Heart right ventricle (tissue), 16 donors: Measurements from ENCODE around the gene LYZL2. TPM values are rescaled to one million over a fixed set of nuclear protein-coding genes. Genes with fewer than 3 reads are reported as not detected.
"Not testable (repeated sequence)": the region's sequence is repeated elsewhere in the genome, so short reads cannot be mapped to it uniquely, and the experiment has no call there.

Experiments used
- ATAC-seq, 8 donors: fragments of 200-7000 bp; cut with Tn5 transposase; one replicate each; pipeline ENCODE4 v1.9.1; 2020; ENCODE audit warnings: mild to moderate bottlenecking in 8 of 8, moderate library complexity in 8 of 8, moderate number of reproducible peaks in 1 of 8
- DNase-seq, 2 donors: peaks; one replicate each; pipeline ENCODE4 v3.0.0-alpha.2; 2020
- H3K27ac ChIP-seq, 10 donors: fragments of 200-600 bp; sonication (generic) in 2 of 10; one replicate each; pipeline versions ENCODE4 v1.5.0 to v1.8.0; 2020 to 2022; ENCODE audit warnings: mild to moderate bottlenecking in 3 of 10
- H3K27me3 ChIP-seq, 7 donors: fragments of 200-600 bp; one replicate each; pipeline ENCODE4 v1.8.0; 2021 to 2022; ENCODE audit warnings: mild to moderate bottlenecking in 2 of 7
- H3K36me3 ChIP-seq, 9 donors: fragments of 200-600 bp; sonication (generic) in 1 of 9; one replicate each; pipeline versions ENCODE4 v1.5.0 to v1.8.0; 2020 to 2022; ENCODE audit warnings: mild to moderate bottlenecking in 2 of 9
- H3K4me1 ChIP-seq, 9 donors: fragments of 200-600 bp; sonication (generic) in 1 of 9; one replicate each; pipeline versions ENCODE4 v1.5.0 to v1.8.0; 2020 to 2022; ENCODE audit warnings: mild to moderate bottlenecking in 4 of 9
- H3K4me3 ChIP-seq, 10 donors: fragments of 200-600 bp; sonication (generic) in 2 of 10; one replicate each; pipeline versions ENCODE4 v1.5.0 to v1.8.0; 2020 to 2022; ENCODE audit warnings: mild to moderate bottlenecking in 7 of 10, moderate library complexity in 2 of 10
- H3K9me3 ChIP-seq, 11 donors: fragments of 200-600 bp in 10 of 11; sonication (generic) in 2 of 11; one replicate each; pipeline versions ENCODE4 v1.5.0 to v1.8.0; 2013 to 2022; ENCODE audit warnings: mild to moderate bottlenecking in 2 of 11, control low read depth in 1 of 11, moderate library complexity in 1 of 11
- WGBS, 2 donors: extraction: QIAGEN DNeasy Blood & Tissue Kit; methylation state at CpG; one replicate each; pipeline ENCODE4 v1.1.7; 2013; ENCODE audit warnings: inconsistent platforms in 1 of 2; 5-methylcytosine and 5-hydroxymethylcytosine counted together
- intact Hi-C, 10 donors: fragments of 100-400 bp; cut with DNase I; formaldehyde crosslinking; loops; one replicate each; pipeline versions ENCODE4 v1.11.1 to v1.14.2; 2022
- polyA plus RNA-seq, 2 donors: library from polyadenylated mRNA; stranded (reverse); fragments of 200-250 nt; gene quantifications; one replicate each; pipeline ENCODE4 v1.2.3, GENCODE V29; 2013
- total RNA-seq, 10 donors: library from RNA; stranded (reverse); fragmentation: NEBNext Ultra II Directional in 3 of 10; extraction: Animal tissue kit (Norgen Biotek cat#: 25700) in 3 of 10; gene quantifications; one replicate each; pipeline versions ENCODE4 v1.2.1 to v1.2.4, GENCODE V29; 2021 to 2023
- TF ChIP-seq, protein P1 (sequence below), 9 donors: fragments of 200-600 bp; sonication (generic) in 2 of 9; IDR thresholded peaks; one replicate each; pipeline versions ENCODE4 v1.5.0 to v1.8.0; 2021 to 2022; ENCODE audit warnings: antibody characterized with exemption in 9 of 9, mild to moderate bottlenecking in 5 of 9, moderate library complexity in 1 of 9
- donor health status: Arrhythmogenic right ventricular cardiomyopathy.
- donor health status: ischemic (EF 13 %, LVEDD 7.1; RV severe dilation, severe dysfunction).
- donor health status: healthy with polysubstance abuse.
- donor health status: DM: no; HTN: yes; CAD: no.
- donor health status: DM: no; HTN: no; CAD: no.
- donor health status: ischemic (EF 25% LVEDD 6.9; RV normal size, moderate dysfunction).
- donor health status: ischemic (EF 25% LVEDD 5.7; RV mildly dilated, moderate dysfunction).
- donor health status: healthy.
- donor health status: DM: yes; HTN: yes; CAD: no.
- donor health status: Ischemic cardiomyopathy.
- donor health status: ischemic (EF 35%, LVEDD 5.7; RV mildly dilated, moderate dysfunction).
- donor health status: nonischemic (EF 11% LVEDD 7.7; RV severe dilation, severe dysfunction).
- donor health status: DM: yes; HTN: yes; CAD: no.
- donor health status: PGD.
- donor health status: ischemic (EF 29% LVEDD 5.4; RV normal size, mild dysfunction).
- donor health status: nonischemic (EF 23%, LVEDD 6.1; RV moderate dilation, normal function).

The LYZL2 gene
- total and polyA plus RNA-seq, 12 donors: not detected

DNA sequence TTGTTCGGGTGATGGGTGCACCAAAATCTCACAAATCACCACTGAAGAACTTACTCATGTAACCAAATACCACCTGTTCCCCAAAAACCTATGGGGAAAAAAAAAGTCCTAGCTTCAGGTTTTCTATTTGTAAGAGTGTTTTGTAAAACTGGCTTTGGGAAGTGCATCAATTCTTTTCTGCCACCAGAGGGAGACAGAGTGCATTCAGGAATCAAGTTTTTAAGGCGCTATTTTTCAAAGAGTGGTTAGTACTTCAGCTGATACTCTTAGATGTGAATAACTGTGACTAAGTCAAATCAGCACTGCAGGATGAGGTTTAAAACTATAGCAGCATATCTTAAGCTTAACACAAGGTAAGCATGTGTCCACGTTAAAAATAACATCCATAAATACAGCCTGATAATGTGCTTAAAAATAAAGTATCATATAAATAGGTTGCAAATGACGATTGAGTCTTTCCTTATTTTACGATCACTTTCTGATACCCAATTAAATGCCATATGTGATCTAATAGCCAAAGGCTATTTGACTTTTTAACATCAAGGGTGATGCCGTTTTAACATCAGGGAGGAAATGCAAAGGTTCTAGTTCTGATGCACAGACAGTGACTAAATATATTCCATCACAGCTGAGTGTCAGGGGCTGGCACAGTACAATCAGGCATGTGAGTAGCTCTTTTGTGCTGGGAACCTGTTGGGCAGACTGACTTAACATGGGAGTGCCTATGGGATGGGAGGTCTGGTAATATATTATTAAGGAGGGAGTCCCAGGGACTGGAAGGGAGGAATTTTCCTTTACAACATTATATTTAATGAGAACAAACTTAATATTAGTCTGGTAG lies 10.6 kb upstream of the LYZL2 start:
- Histone ChIP-seq H3K36me3 (no peaks in the 10 kb centered on the region), H3K27ac (peak overlapping the region in 1 of 10 donors; percentile 27), H3K27me3 (peaks cover 0 to 4% (median 0%) of the 10 kb centered on the region in 7 donors), H3K9me3 (no peaks in the 10 kb centered on the region), H3K4me1 (peaks cover 0 to 42% (median 21%) of the 10 kb centered on the region in 9 donors), H3K4me3 (no peak overlapping the region)
- 30 to 38% methylated on average over 6 of the region's 6 CpGs for WGBS, 2 donors
- intact Hi-C loops: loop anchor here in 1 of 10 donors (5.0 kb wide), 1 partner anchor 923 kb away; no protein-coding TSS in a partner anchor
- TF ChIP-seq, protein P1, sequence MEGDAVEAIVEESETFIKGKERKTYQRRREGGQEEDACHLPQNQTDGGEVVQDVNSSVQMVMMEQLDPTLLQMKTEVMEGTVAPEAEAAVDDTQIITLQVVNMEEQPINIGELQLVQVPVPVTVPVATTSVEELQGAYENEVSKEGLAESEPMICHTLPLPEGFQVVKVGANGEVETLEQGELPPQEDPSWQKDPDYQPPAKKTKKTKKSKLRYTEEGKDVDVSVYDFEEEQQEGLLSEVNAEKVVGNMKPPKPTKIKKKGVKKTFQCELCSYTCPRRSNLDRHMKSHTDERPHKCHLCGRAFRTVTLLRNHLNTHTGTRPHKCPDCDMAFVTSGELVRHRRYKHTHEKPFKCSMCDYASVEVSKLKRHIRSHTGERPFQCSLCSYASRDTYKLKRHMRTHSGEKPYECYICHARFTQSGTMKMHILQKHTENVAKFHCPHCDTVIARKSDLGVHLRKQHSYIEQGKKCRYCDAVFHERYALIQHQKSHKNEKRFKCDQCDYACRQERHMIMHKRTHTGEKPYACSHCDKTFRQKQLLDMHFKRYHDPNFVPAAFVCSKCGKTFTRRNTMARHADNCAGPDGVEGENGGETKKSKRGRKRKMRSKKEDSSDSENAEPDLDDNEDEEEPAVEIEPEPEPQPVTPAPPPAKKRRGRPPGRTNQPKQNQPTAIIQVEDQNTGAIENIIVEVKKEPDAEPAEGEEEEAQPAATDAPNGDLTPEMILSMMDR (IDR thresholded peaks at IDR 0.05): peak; percentile 81 to 93 (median 87)
- no peak for DNase-seq
- peak in 3 of 8 donors; percentile 14 to 53 (median 32) for ATAC-seq

- WGBS, 2 donors: 89 to 95% methylated on average over 4 of the region's 4 CpGs
- ATAC-seq (peak in 1 of 8 donors; percentile 43), DNase-seq (no peak)
- Histone ChIP-seq H3K27ac (no peak overlapping the region), H3K36me3 (no peaks in the 10 kb centered on the region), H3K4me1 (peaks cover 0 to 22% (median 6%) of the 10 kb centered on the region in 9 donors), H3K4me3 (no peak overlapping the region), H3K27me3 (peaks cover 0 to 8% (median 0%) of the 10 kb centered on the region in 7 donors), H3K9me3 (no peaks in the 10 kb centered on the region)
- TF ChIP-seq, protein P1 (IDR thresholded peaks at IDR 0.05): no peak
- intact Hi-C loops: loop anchor here in 1 of 10 donors (5.0 kb wide), 1 partner anchor 921 kb away; no protein-coding TSS in a partner anchor
Measured at GRCh38 chr10:30637881-30638467, 8.4 kb upstream of the LYZL2 start.

- Histone ChIP-seq H3K9me3 (no peaks in the 10 kb centered on the region), H3K36me3 (no peaks in the 10 kb centered on the region), H3K27me3 (peaks cover 0 to 16% (median 0%) of the 10 kb centered on the region in 7 donors), H3K4me3 (no peak overlapping the region), H3K4me1 (peaks cover 0 to 3% (median 0%) of the 10 kb centered on the region in 9 donors), H3K27ac (peak overlapping the region in 1 of 10 donors; percentile 22)
- TF ChIP-seq, protein P1 (IDR thresholded peaks at IDR 0.05): no peak
- ATAC-seq (no peak), DNase-seq (no peak)
- WGBS, 2 donors: 84 to 93% methylated on average over 4 of the region's 4 CpGs
- intact Hi-C loops: no loop called here
Measured at GRCh38 chr10:30631188-30631587, 1.6 kb upstream of the LYZL2 start.

- Histone ChIP-seq H3K4me1 (peaks cover 0 to 3% (median 0%) of the 10 kb centered on the region in 9 donors), H3K27ac (peak overlapping the region in 1 of 10 donors; percentile 22), H3K27me3 (peaks cover 0 to 16% (median 0%) of the 10 kb centered on the region in 7 donors), H3K36me3 (no peaks in the 10 kb centered on the region), H3K4me3 (no peak overlapping the region), H3K9me3 (no peaks in the 10 kb centered on the region)
- no peak for DNase-seq
- ATAC-seq: no peak
- WGBS, 2 donors: 91 to 96% methylated on average over 2 of the region's 2 CpGs
- TF ChIP-seq, protein P1 (IDR thresholded peaks at IDR 0.05): no peak
- intact Hi-C loops: no loop called here
Measured at GRCh38 chr10:30630571-30630970, 1.0 kb upstream of the LYZL2 start.

GRCh38 chr10:30628576-30628975 lies 977 bp downstream of the LYZL2 start:
- 93 to 97% methylated on average over 7 of the region's 7 CpGs for WGBS, 2 donors
- DNase-seq, H3K9me3 ChIP-seq, intact Hi-C loops, H3K27ac ChIP-seq, H3K4me1 ChIP-seq, ATAC-seq, H3K27me3 ChIP-seq, H3K4me3 ChIP-seq, H3K36me3 ChIP-seq: not testable (repeated sequence)

DNA sequence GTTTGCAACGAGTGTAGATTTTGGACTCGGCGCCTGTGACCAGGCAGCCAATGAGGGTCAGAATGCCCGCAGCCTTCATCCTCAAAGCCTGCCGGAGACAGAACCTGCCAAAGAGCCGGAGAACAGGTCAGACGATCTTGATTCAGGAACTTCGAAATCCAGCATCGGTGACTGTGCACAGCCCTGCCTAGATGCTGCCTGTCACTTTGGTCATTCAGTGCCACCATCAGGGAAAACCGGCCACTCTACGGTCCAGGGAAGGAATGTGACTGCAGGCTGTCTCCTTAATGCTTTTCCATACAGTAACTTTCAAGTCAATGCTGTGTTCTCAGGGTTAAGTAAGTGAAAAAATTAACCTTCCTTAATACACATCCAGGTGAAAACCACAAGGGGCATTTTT lies 2.7 kb downstream of the LYZL2 start:
- ATAC-seq, intact Hi-C loops, H3K4me1 ChIP-seq, H3K9me3 ChIP-seq, H3K36me3 ChIP-seq, H3K4me3 ChIP-seq, DNase-seq, H3K27me3 ChIP-seq, H3K27ac ChIP-seq: not testable (repeated sequence)
- 81 to 83% methylated on average over 9 of the region's 11 CpGs for WGBS, 2 donors

GRCh38 chr10:30626196-30626595 lies 3.4 kb downstream of the LYZL2 start:
- H3K27me3 ChIP-seq, ATAC-seq, H3K27ac ChIP-seq, H3K4me1 ChIP-seq, DNase-seq, intact Hi-C loops, H3K9me3 ChIP-seq, H3K4me3 ChIP-seq, H3K36me3 ChIP-seq: not testable (repeated sequence)
- 94 to 95% methylated on average over 7 of the region's 7 CpGs for WGBS, 2 donors
